Activated CD4-positive, alpha-beta T cell treated with anti-CD3 and anti-CD28 coated beads, Interleukin-2, amount 50 U/mL, for 24 hours (primary cell): ENCODE measurements around the gene EFCAB8.
A peak's percentile ranks its signal among the peaks of the same experiment; 100 is the strongest.

Experiments used
- DNase-seq, 2 donors: peaks; one replicate each; pipeline ENCODE4 v3.0.0-alpha.2; 2020; ENCODE audit warnings: low read depth in 1 of 2, low spot score in 1 of 2

Gene EFCAB8

DNA sequence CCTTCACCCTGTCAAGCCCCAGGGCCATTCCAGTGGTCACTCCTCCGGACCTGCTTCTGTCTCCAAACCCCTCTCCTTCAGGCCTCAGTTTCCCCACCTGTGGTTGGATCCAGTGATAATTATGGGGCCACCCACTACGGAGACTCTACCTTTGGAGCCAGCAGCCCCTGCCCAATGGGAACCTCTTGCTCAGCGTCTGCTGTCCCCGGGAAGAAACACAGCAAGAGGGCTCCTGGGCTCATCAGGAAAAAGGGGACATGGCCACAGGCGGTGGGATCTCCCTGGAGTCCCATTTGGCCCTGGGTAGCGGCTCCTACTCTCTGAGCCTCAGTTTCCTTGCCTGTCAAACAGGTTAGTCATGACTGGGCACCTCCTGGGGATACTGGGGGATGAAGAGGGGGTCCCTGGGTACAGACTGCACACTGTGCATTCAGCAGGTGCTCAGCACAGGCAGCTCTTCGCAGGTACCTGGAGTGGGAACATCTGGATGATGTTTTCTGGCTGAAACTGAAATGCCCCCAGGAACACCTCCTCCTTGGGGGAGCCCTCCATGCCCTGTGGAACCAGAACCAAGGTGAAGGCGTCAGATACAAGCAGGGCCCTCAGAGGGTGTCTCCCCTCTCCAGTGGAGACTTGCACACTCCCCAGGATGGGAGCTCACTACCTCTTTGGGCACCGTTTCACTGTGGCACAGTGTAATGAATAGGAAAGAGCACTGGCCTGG lies 126.1 kb downstream of the EFCAB8 start:
- no peak for DNase-seq

GRCh38 chr20:32985596-32985995 lies 126.9 kb downstream of the EFCAB8 start:
- no peak for DNase-seq

GRCh38 chr20:32986331-32986966 lies 127.7 kb downstream of the EFCAB8 start:
- DNase-seq: no peak

- DNase-seq: no peak
These were observed 128.5 kb downstream of the EFCAB8 start for GRCh38 chr20:32987044-32987825.

DNA sequence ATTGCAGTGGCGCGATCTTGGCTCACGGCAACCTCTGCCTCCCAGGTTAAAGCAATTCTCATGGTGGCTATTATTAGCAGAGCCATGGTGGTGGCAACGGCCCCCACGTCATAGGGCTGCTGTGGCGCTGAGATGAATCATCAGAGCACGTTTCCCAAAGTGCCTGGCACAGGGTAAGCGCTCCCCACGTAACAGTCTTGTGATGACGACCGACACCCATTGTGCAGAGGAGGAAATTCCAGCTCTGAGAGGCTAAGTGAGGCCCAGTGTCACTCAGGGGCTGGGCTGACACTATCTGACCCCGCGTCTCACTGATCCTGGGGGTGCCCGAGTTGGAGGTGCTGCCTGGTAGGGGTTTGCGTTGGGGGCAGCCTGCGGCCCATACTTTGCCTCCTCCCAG lies 129.3 kb downstream of the EFCAB8 start:
- DNase-seq: no peak

DNA sequence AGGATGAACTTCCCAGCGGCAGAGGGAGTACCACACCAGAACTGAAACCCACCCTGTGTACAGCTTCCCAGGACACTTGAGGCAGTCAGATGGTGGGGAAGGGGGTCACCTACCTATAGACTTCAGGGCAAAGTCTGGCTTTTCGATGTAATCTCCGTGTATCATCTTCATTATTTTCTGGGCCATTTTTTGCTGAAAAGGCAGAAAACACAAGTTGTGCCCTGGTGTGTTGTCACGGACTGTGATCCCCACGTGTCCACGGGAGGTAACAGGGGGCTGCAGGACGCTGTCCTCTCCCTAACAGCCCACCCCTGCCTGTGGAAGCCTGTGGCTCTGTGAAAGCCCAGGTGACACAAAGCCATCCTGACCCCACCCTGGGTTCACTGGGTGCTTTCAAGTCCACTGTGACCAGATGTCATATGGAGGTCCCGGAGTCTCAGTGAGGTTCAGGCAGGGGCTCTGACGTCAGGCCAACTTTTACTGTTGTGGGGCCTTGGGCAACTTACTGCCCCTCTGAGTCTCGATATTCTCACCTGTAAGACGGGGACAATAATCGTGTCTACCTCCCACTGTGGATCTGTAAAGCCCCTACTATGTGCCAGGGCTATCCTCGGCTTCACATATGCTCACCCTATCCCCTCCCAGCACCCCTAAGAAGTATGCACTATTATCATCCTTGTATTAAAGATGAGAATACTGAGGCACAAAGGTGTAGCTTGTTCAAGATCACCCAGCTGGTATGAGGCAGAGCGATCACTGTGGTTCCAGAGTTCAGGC lies 131.0 kb downstream of the EFCAB8 start:
- no peak for DNase-seq

DNA sequence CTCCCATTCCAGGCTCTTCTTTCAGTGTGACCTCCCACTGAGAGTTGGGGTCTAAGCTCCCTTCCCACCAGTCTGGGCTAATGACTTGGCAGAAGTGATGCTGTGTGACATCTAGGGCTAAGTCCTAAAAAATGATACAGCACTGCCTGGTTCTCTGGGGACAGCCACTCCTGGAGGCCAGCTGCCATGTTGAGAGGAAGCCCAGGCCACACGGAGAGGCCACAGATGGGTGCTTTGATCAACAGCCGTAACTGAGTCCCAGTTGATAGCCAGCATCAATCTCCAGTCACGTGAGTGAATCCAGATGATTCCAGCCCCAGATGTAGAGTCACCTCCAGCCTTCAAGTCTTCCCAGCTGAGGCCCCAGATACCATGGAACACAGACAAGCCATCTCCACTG lies 131.7 kb downstream of the EFCAB8 start:
- DNase-seq: no peak

GRCh38 chr20:32991383-32991782 lies 132.7 kb downstream of the EFCAB8 start:
- DNase-seq: no peak

GRCh38 chr20:32991792-32992641 lies 133.3 kb downstream of the EFCAB8 start:
- DNase-seq: no peak

- no peak for DNase-seq
These were observed 134.8 kb downstream of the EFCAB8 start for GRCh38 chr20:32993496-32994050.

- no peak for DNase-seq
These were observed 137.1 kb downstream of the EFCAB8 start for GRCh38 chr20:32995802-32996201.

DNA sequence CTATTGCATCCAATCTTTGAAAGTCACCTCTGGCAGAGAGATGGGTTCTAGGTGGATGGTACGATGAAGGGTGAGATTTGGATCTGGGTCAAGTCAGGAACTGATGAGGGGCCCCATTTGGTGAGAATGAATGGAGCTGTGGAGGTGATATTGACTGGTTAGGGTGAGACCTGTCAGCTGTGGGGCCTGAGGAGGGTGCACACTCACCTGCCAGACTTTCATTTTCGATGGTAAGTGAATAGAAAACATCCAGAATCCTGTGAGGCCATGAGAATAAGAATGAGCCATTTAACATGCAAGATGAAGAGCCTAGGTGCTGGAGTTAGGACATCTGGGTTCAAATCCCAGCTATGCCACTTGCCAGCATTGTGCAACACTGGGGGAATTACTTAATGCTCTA lies 138.7 kb downstream of the EFCAB8 start:
- DNase-seq: no peak

DNA sequence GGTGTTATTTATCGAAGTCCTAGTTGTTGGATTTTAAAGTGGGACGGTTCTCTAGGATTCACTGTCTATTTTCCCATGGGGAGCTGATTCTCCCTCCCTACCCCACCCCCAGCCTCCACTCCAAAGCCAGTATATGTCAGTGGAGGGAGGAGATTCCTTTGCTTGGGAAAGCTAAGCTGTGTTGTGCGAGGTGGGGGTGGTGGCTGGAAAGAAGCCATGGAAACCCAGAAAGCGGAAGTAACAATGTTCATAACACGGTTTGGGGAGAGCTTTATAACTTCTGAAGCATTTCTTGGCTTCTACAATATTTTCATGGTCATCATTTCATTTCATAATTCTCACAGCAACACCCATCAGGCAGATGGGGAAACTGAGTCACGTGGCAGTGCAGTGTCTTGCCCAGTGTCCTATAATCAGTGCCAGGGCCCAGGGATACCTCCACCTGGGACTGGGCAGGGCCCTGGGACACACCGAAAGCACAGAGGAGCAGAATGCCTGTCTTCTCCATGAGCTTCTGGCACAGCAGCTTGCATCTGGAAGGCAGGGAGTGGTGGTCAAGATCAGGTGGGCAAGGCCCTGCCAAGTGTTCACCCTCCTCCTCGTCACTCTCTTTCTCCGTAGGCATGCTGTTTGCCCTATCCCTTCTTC lies 141.0 kb downstream of the EFCAB8 start:
- DNase-seq: no peak

DNA sequence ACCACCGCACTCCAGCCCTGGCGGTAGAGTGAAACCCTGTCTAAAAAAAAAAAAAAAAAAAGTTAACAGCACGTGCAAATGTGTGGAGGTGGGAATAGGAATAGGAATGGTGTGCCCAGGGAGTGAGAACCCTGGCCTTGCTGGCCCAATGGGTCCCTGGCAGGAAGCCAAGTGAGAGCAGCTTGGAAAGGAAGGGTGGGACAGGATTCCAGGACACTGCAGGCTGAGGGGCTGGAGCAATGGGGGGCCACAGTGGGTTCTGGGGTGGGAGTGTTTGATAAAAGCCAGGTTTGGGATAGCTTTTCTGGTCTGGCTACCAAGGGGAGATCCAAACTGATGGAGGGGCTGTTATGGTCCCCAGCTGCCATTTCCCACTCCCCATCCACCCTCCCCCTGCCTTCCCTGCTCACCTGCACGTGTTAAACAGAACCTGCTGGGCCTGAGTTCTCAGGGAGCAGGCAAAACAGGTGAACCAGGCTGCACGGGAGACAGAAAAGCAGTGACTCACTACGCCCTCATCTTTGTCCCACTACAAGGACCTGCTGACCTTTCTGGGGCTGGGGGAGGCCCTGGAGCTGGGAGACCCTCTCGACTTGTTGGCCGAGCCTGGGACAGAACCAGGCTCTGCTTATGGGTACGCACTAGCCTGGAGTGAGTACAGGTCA lies 142.2 kb downstream of the EFCAB8 start:
- DNase-seq: no peak

- DNase-seq: no peak
These were observed 143.5 kb downstream of the EFCAB8 start for GRCh38 chr20:33002087-33002808.

GRCh38 chr20:33004141-33004751 lies 145.5 kb downstream of the EFCAB8 start, which contains the start of gene SUN5:
Gene SUN5, minus strand, starts transcription at chr20:33004433. Its CDS starts 93 bp downstream, at chr20:33004340.
- no peak for DNase-seq

DNA sequence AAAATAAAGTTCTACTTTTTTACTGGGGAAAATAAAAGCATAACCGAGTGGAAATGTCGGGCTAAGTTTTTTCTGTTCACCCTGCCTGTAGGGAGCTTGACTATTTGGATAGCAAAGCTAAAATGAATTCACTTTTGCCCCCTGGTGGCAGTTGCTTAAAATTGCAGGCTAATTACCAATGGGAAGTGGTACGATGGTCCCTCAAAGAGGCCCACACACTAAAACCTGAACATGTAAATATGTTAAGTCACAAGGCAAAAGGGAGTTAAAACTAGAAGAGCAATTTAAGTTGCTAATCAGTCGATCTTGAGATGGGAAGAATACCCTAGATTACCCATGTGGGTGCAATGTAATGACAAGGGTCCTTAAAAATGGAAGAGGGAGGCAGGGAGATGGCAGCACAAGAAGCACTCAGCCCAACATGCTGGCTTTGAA lies 146.4 kb downstream of the EFCAB8 start:
- DNase-seq: peak in 1 of 2 donors; percentile 39
